GM19238 (cell line): ENCODE measurements around the gene CCDC187.

ENCODE experiments used
- DNase-seq: peaks from one replicate; pipeline ENCODE4 v3.0.0; 2011; ENCODE audit warnings: low spot score; ENCODE audit not compliant: insufficient read length

CCDC187 gene

GRCh38 chr9:136207616-136208015 lies 96.3 kb downstream of the CCDC187 start:
- DNase-seq = no peak

- no peak for DNase-seq
Measured at GRCh38 chr9:136206602-136207275, 97.2 kb downstream of the CCDC187 start.

GRCh38 chr9:136205707-136205992 lies 98.2 kb downstream of the CCDC187 start:
- no peak for DNase-seq

GRCh38 chr9:136204838-136205706 lies 98.8 kb downstream of the CCDC187 start, which contains the start of gene LHX3:
TSS of gene LHX3 (minus strand) at chr9:136205128. CDS start at chr9:136205012, 116 bp downstream.
- DNase-seq = no peak

GRCh38 chr9:136204145-136204805 lies 99.6 kb downstream of the CCDC187 start:
- no peak for DNase-seq

GRCh38 chr9:136203408-136204144 lies 100.3 kb downstream of the CCDC187 start:
- DNase-seq = no peak

GRCh38 chr9:136202454-136203407 lies 101.2 kb downstream of the CCDC187 start:
- DNase-seq = no peak

GRCh38 chr9:136201609-136202453 lies 102.1 kb downstream of the CCDC187 start:
- DNase-seq = no peak

- no peak for DNase-seq
Measured at GRCh38 chr9:136201174-136201573, 102.7 kb downstream of the CCDC187 start.

- DNase-seq = no peak
Measured at GRCh38 chr9:136200424-136200823, 103.5 kb downstream of the CCDC187 start.
